Endodermal cell (in vitro differentiated cells): Measurements from ENCODE around the gene CLEC16A. TPM values are rescaled to one million over a fixed set of nuclear protein-coding genes. Genes with fewer than 3 reads are reported as not detected.
A peak's percentile ranks its signal among the peaks of the same experiment; 100 is the strongest.

ENCODE experiments used
- DNase-seq: peaks from one replicate; pipeline ENCODE4 v3.0.0-alpha.2; 2017
- H3K27ac ChIP-seq: 2 replicates; pipeline ENCODE4 v1.5.1; 2013; ENCODE audit warnings: mild to moderate bottlenecking, low read depth, low read length, moderate library complexity
- H3K27me3 ChIP-seq: 2 replicates; pipeline ENCODE4 v1.6.1; 2013; ENCODE audit warnings: mild to moderate bottlenecking, low read length, moderate library complexity; ENCODE audit not compliant: insufficient read depth, control insufficient read depth, poor library complexity, severe bottlenecking
- H3K36me3 ChIP-seq: 2 replicates; pipeline ENCODE4 v1.7.0; 2013; ENCODE audit warnings: mild to moderate bottlenecking, low read length, moderate library complexity; ENCODE audit not compliant: control insufficient read depth, insufficient read depth
- H3K4me1 ChIP-seq: one replicate; pipeline ENCODE4 v1.7.0; 2013; ENCODE audit warnings: low read length; ENCODE audit not compliant: control insufficient read depth, insufficient read depth
- H3K4me3 ChIP-seq: 2 replicates; pipeline ENCODE4 v1.5.1; 2013; ENCODE audit warnings: mild to moderate bottlenecking, low read length, moderate library complexity
- H3K9ac ChIP-seq: 2 replicates; pipeline ENCODE4 v1.6.1; 2013; ENCODE audit warnings: mild to moderate bottlenecking, low read length, moderate library complexity; ENCODE audit not compliant: poor library complexity, severe bottlenecking; ENCODE audit errors: extremely low read depth
- H3K9me3 ChIP-seq: 2 replicates; pipeline ENCODE4 v1.6.1; 2013; ENCODE audit warnings: mild to moderate bottlenecking, low read length, moderate library complexity; ENCODE audit not compliant: control insufficient read depth
- H3K27ac Mint-ChIP-seq: 2 replicates; pipeline ENCODE4 v1.8.0; 2020; ENCODE audit warnings: mixed read lengths
- H3K27me3 Mint-ChIP-seq: 2 replicates; pipeline ENCODE4 v1.8.0; 2021; ENCODE audit warnings: mild to moderate bottlenecking, mixed read lengths; ENCODE audit not compliant: insufficient read depth
- H3K36me3 Mint-ChIP-seq: 2 replicates; pipeline ENCODE4 v1.8.0; 2020; ENCODE audit warnings: low read depth, mixed read lengths
- H3K4me1 Mint-ChIP-seq: 2 replicates; pipeline ENCODE4 v1.8.0; 2020; ENCODE audit warnings: mixed read lengths
- H3K4me3 Mint-ChIP-seq: 2 replicates; pipeline ENCODE4 v1.8.0; 2020; ENCODE audit warnings: mild to moderate bottlenecking, moderate library complexity, mixed read lengths
- H3K9me3 Mint-ChIP-seq: 2 replicates; pipeline ENCODE4 v1.8.0; 2020; ENCODE audit warnings: mild to moderate bottlenecking, mixed read lengths
- CTCF ChIP-seq: fragments of 200-600 bp; sonication (generic); conservative IDR thresholded peaks from 2 replicates; pipeline ENCODE4 v1.5.0; 2021; ENCODE audit warnings: antibody characterized with exemption, mild to moderate bottlenecking
- WGBS, 2 experiments: methylation state at CpG; one replicate each; pipeline versions ENCODE4 v1.1.5 to v1.1.7; 2013; ENCODE audit warnings: missing lambda C conversion rate in 2 of 2, mixed read lengths in 1 of 2; ENCODE audit not compliant: insufficient coverage in 1 of 2, insufficient read length in 1 of 2; 5-methylcytosine and 5-hydroxymethylcytosine counted together
- total RNA-seq, 2 donors: library from RNA; stranded (reverse); fragmentation: NEBNext Ultra II Directional in 1 of 2; extraction: Animal tissue kit (Norgen Biotek cat#: 25700) in 1 of 2; gene quantifications; 2 replicates in 1 of 2; 3 replicates in 1 of 2; pipeline ENCODE4 v1.2.1, GENCODE V29; 2021

Gene CLEC16A
- total RNA-seq, 2 donors from 2014 or later: 19.5 to 28.3 TPM

GRCh38 chr16:10921536-10922327, 22.6 kb upstream of the CLEC16A start:
- no peaks in the 10 kb centered on the region for H3K9me3 Mint-ChIP-seq
- Histone ChIP-seq H3K27ac (no peak overlapping the region), H3K36me3 (peaks cover 2% of the 10 kb centered on the region), H3K4me1 (no peaks in the 10 kb centered on the region), H3K4me3 (no peak overlapping the region), H3K27me3 (no peaks in the 10 kb centered on the region), H3K9ac (no peak overlapping the region), H3K9me3 (no peaks in the 10 kb centered on the region)
- no peaks in the 10 kb centered on the region for H3K4me1 Mint-ChIP-seq
- TF ChIP-seq CTCF: no peak
- H3K27me3 Mint-ChIP-seq: no peaks in the 10 kb centered on the region
- no peak overlapping the region for H3K27ac Mint-ChIP-seq
- H3K4me3 Mint-ChIP-seq: no peak overlapping the region
- H3K36me3 Mint-ChIP-seq: peaks cover 10% of the 10 kb centered on the region
- WGBS, 2 experiments: 82 to 100% methylated on average over 1 to 10 of the region's 10 CpGs
- no peak for DNase-seq

GRCh38 chr16:10922328-10923145, 21.8 kb upstream of the CLEC16A start:
- Mint-ChIP-seq H3K9me3 (no peaks in the 10 kb centered on the region), H3K27ac (no peak overlapping the region), H3K27me3 (no peaks in the 10 kb centered on the region), H3K4me3 (no peak overlapping the region), H3K36me3 (peaks cover 18% of the 10 kb centered on the region), H3K4me1 (no peaks in the 10 kb centered on the region)
- Histone ChIP-seq H3K27ac (no peak overlapping the region), H3K9me3 (no peaks in the 10 kb centered on the region), H3K36me3 (peaks cover 9% of the 10 kb centered on the region), H3K4me1 (no peaks in the 10 kb centered on the region), H3K4me3 (no peak overlapping the region), H3K27me3 (no peaks in the 10 kb centered on the region), H3K9ac (no peak overlapping the region)
- TF ChIP-seq CTCF: no peak
- DNase-seq: no peak
- WGBS, 2 experiments: 93% methylated on average over 8 to 14 of the region's 14 CpGs

- TF ChIP-seq CTCF: no peak
- Mint-ChIP-seq H3K27ac (no peak overlapping the region), H3K4me3 (no peak overlapping the region), H3K36me3 (peaks cover 25% of the 10 kb centered on the region), H3K9me3 (no peaks in the 10 kb centered on the region), H3K27me3 (no peaks in the 10 kb centered on the region), H3K4me1 (no peaks in the 10 kb centered on the region)
- H3K9me3 ChIP-seq: no peaks in the 10 kb centered on the region
- H3K27ac ChIP-seq: no peak overlapping the region
- H3K4me3 ChIP-seq: no peak overlapping the region
- WGBS, 2 experiments: 82 to 87% methylated on average over 7 to 10 of the region's 10 CpGs
- DNase-seq: peak; percentile 63
- no peaks in the 10 kb centered on the region for H3K27me3 ChIP-seq
- no peaks in the 10 kb centered on the region for H3K4me1 ChIP-seq
- peaks cover 9% of the 10 kb centered on the region for H3K36me3 ChIP-seq
- no peak overlapping the region for H3K9ac ChIP-seq
These were observed 21.2 kb upstream of the CLEC16A start for GRCh38 chr16:10923146-10923649.
